GM12872 (cell line): ENCODE results near the gene USP17L27.
"Not testable (repeated sequence)": the region's sequence is repeated elsewhere in the genome, so short reads cannot be mapped to it uniquely, and the experiment has no call there.

Experiments
- CTCF ChIP-seq: IDR thresholded peaks from 3 replicates; pipeline ENCODE4 v1.5.1; 2011; ENCODE audit warnings: low read depth, mild to moderate bottlenecking, low read length, moderate library complexity; ENCODE audit not compliant: insufficient read depth

USP17L27 gene

GRCh38 chr4:9343848-9344247 is at the start of gene USP17L27:
USP17L27 (plus strand) TSS chr4:9344148; CDS start chr4:9344148, 0 bp downstream.
- not testable (repeated sequence) for TF ChIP-seq CTCF

- not testable (repeated sequence) for TF ChIP-seq CTCF
Measured at GRCh38 chr4:9324865-9325264, 19.1 kb upstream of the USP17L27 start, which contains the start of gene USP17L24. USP17L24 (plus strand) TSS chr4:9325165; CDS start chr4:9325165, 0 bp downstream.

GRCh38 chr4:9329611-9330010 is 14.3 kb upstream of the USP17L27 start, which contains the start of gene USP17L25:
USP17L25 (plus strand) TSS chr4:9329911; CDS start chr4:9329911, 0 bp downstream.
- TF ChIP-seq CTCF, result not testable (repeated sequence)

GRCh38 chr4:9334358-9334757 is 9.6 kb upstream of the USP17L27 start, which contains the start of gene USP17L26:
USP17L26 (plus strand) TSS chr4:9334658; CDS start chr4:9334658, 0 bp downstream.
- TF ChIP-seq CTCF, result not testable (repeated sequence)

- TF ChIP-seq CTCF, result not testable (repeated sequence)
Measured at GRCh38 chr4:9339103-9339502, 4.8 kb upstream of the USP17L27 start, which contains the start of gene USP17L5. USP17L5 (plus strand) TSS chr4:9339403; CDS start chr4:9339403, 0 bp downstream.

- TF ChIP-seq CTCF, result not testable (repeated sequence)
Measured at GRCh38 chr4:9348593-9348992, 4.6 kb downstream of the USP17L27 start, which contains the start of gene USP17L28. USP17L28 (plus strand) TSS chr4:9348893; CDS start chr4:9348893, 0 bp downstream.

GRCh38 chr4:9353338-9353737 is 9.4 kb downstream of the USP17L27 start, which contains the start of gene USP17L29:
USP17L29 (plus strand) TSS chr4:9353638; CDS start chr4:9353638, 0 bp downstream.
- not testable (repeated sequence) for TF ChIP-seq CTCF
